Brain microvascular endothelial cell (primary cell): ENCODE measurements around the gene AMBRA1.
A peak's percentile ranks its signal among the peaks of the same experiment; 100 is the strongest.

ENCODE experiments used
- DNase-seq: peaks from one replicate; pipeline ENCODE4 v3.0.0-alpha.2; 2020
- H3K27ac ChIP-seq: fragments of 250-450 bp; sonication (Bioruptor Pico); 2 replicates; pipeline ENCODE4 v1.5.1; 2020; ENCODE audit warnings: mild to moderate bottlenecking, moderate library complexity
- H3K27me3 ChIP-seq: fragments of 250-450 bp; sonication (Bioruptor Pico); replicated peaks from 2 replicates; pipeline ENCODE4 v1.5.1; 2020; ENCODE audit warnings: mild to moderate bottlenecking
- H3K36me3 ChIP-seq: fragments of 250-450 bp; sonication (Bioruptor Pico); replicated peaks from 2 replicates; pipeline ENCODE4 v1.5.1; 2020; ENCODE audit warnings: mild to moderate bottlenecking
- H3K4me3 ChIP-seq: 2 replicates; pipeline ENCODE4 v1.5.1; 2011; ENCODE audit warnings: low read depth, mild to moderate bottlenecking, control low read depth, low read length, moderate library complexity
- in situ Hi-C: cut with HindIII; loops from 2 replicates; pipeline ENCODE4 v1.10.0; 2017; ENCODE audit warnings: low sequenced_read_pairs, low pct_ligation_motif_present
- TF ChIP-seq, protein P1 (sequence below): IDR thresholded peaks from 2 replicates; pipeline ENCODE4 v1.5.1; 2011; ENCODE audit warnings: low read depth, mild to moderate bottlenecking, moderate library complexity, low read length, control low read depth, inconsistent platforms; ENCODE audit errors: missing control alignments

The AMBRA1 gene

DNA sequence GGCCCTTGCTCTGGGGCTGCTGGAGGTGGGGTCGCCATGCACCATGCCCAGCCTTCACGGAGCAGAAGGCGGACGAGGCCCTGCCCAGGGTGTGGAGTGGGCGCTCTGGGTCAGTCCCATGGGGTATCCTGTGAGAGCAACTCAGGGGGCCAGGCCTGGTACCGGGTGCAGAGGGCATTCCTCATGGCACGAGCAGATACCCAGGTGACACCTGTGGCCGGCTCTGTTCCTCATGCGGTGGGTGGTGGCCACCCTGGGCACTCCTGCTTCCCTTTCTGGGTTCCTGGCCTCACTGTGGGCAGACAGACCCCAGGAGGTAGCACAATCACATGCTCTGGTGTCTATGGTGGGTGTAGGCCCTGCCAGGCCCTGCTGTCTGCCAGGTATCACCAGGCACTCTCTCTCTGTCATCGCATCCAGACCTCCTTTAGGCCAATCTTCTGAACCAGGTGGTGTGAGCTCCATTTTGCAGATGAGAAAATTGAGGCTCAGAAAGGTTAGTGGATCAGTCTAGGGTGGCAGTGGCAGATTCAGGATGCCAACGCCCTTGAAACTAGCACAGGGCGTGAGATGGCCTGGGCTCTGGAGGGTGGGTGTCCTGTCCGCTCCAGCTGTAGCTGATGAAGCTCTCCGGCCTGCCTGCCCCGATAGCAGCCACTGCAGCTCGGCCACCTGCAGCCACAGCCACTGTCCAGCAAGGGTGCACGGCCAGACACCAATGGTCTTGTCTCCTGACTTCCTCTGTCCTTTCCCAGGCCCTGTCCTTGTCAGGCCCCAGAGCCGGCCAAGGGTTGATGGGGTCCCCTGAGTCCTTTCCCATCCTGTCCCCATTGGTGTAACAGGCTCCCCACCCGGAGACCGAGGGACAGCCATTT, 231.4 kb downstream of the AMBRA1 start:
- Histone ChIP-seq H3K36me3 (no peaks in the 10 kb centered on the region), H3K27me3 (no peaks in the 10 kb centered on the region), H3K27ac (peak overlapping the region; percentile 77), H3K4me3 (no peak overlapping the region)
- no peak for DNase-seq
- TF ChIP-seq, protein P1, sequence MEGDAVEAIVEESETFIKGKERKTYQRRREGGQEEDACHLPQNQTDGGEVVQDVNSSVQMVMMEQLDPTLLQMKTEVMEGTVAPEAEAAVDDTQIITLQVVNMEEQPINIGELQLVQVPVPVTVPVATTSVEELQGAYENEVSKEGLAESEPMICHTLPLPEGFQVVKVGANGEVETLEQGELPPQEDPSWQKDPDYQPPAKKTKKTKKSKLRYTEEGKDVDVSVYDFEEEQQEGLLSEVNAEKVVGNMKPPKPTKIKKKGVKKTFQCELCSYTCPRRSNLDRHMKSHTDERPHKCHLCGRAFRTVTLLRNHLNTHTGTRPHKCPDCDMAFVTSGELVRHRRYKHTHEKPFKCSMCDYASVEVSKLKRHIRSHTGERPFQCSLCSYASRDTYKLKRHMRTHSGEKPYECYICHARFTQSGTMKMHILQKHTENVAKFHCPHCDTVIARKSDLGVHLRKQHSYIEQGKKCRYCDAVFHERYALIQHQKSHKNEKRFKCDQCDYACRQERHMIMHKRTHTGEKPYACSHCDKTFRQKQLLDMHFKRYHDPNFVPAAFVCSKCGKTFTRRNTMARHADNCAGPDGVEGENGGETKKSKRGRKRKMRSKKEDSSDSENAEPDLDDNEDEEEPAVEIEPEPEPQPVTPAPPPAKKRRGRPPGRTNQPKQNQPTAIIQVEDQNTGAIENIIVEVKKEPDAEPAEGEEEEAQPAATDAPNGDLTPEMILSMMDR: no peak
- in situ Hi-C loops: no loop called here

DNA sequence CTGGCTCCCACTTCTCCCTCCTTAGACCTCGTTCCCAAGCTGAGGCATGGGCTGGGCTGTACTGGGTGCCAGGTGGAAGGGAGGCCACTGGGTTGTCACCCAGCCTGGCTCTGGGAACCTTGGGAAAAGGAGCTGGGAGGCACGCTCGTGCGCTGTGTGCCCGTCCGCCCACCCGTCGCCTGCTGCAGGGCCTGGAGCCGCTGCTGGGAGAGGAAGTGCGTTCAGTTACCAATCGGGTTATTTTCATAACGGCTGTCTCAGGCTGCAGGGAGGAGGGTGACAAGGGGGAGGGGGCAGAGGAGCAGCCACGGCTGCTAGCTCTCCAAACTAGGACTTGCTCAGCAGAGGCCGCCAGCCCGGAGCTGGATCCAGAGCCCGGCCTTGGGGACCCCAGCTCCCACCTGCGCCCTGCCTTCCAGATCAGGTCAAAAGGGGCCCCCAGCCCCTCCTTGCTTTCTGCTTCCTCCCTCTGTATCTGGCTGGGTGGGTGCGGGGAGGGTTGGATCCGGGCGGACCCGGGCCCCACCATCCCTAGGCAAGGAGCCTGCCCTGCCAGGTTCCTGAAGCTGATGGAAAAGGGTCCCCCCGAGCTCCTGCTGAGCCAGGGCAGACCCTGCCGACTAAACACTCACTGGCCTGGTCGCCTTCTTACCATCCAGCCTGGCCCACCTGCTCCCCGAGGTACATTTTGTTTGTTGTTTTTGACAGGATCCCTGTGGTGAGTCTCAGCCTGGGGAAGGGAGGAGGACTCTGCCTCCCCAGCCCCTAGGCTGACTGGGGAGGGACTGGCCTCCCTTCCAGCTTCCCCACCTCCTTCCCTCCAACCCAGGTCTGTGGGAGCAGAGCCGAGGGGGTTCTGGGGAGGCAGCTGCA, 232.3 kb downstream of the AMBRA1 start:
- peak overlapping the region; percentile 35 for H3K4me3 ChIP-seq
- no peaks in the 10 kb centered on the region for H3K36me3 ChIP-seq
- H3K27ac ChIP-seq: peak overlapping the region; percentile 77
- no peaks in the 10 kb centered on the region for H3K27me3 ChIP-seq
- in situ Hi-C loops: no loop called here
- TF ChIP-seq, protein P1: no peak
- DNase-seq: peak; percentile 69

DNA sequence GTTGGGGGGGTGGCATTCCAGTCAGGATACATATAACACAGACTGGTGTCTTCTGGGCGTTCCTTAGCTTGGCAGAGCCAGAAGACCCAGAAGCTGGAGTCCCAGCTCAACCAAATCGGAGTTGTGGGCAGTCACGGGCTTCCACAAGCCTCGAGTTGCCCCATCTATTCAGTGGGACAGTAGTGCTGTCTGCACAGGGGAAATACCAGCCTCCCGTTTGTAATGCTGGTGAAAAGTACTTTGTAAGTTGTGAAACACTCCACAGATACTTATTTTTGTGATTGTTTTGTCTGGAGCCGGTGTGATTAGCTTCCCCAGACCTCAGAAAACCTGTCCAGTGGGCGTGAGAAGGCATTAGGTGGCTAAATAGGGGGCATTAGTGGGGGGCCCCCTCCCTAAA, 232.9 kb downstream of the AMBRA1 start:
- no peaks in the 10 kb centered on the region for H3K27me3 ChIP-seq
- H3K4me3 ChIP-seq: no peak overlapping the region
- in situ Hi-C loops: no loop called here
- no peaks in the 10 kb centered on the region for H3K36me3 ChIP-seq
- DNase-seq: no peak
- H3K27ac ChIP-seq: peak overlapping the region; percentile 77
- TF ChIP-seq, protein P1: no peak

DNA sequence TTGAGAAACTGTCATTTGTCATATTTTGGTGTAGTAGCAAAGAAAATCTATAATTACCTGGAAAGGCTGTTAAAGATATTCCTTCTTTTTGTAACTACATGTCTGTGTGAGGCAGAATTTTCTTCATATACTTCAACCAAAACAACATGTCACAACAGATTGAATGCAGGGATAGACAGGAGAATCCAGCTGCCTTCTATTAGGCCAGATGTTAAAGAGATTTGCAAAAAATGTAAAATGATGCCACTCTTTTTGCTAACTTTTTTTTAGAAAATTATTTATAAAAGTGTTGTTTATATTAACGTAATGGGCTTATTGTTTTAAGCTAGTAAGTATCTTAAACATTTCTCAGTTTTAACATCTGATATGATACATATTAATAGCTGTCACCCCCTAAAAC, 233.9 kb downstream of the AMBRA1 start:
- in situ Hi-C loops: no loop called here
- no peaks in the 10 kb centered on the region for H3K36me3 ChIP-seq
- H3K27me3 ChIP-seq: no peaks in the 10 kb centered on the region
- TF ChIP-seq, protein P1: no peak
- DNase-seq: no peak
- no peak overlapping the region for H3K4me3 ChIP-seq
- H3K27ac ChIP-seq: no peak overlapping the region

DNA sequence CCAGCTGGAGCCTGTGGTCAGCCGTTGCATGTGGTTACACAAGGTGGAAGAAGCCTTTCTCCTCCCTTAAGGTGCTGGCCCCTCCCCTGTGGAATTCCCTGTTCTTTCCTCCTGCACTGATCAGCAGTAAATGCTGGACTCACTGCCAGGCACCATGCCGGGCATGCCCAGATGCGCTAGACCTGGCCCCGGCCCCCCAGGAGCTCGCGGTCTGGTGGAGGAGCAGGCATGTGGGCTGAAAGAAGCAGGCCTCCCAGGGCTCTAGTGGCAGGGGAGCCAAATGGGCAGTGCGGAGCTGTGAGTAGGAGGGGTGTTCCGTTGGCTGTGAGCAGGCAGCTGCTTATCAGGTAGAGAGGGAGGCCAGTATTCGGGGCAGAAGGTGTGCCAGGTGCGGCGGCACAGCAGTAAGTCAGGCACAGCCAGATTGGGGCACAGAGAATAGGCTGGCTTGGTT, 236.3 kb downstream of the AMBRA1 start:
- Histone ChIP-seq H3K4me3 (no peak overlapping the region), H3K36me3 (no peaks in the 10 kb centered on the region), H3K27me3 (no peaks in the 10 kb centered on the region), H3K27ac (no peak overlapping the region)
- in situ Hi-C loops: no loop called here
- DNase-seq: no peak
- TF ChIP-seq, protein P1: no peak
